PC-9 (cell line): ENCODE measurements around the gene ZNF654. TPM values are rescaled to one million over a fixed set of nuclear protein-coding genes. Genes with fewer than 3 reads are reported as not detected.

Experiments
- BruUV-seq: library from RNA; stranded (reverse); fragments of 400-500 nt; replicated peaks from 2 replicates; lab custom pipeline; 2021; lab: Mats Ljungman, UMichigan
- CTCF ChIA-PET: fragments of 300-600 bp; sonication (Branson Sonifier 250); formaldehyde crosslinking; loops from one replicate; lab custom pipeline; 2022; ENCODE audit warnings: antibody characterized with exemption; lab: Charles Lee
- POLR2A ChIA-PET: fragments of 300-600 bp; sonication (Branson Sonifier 250); formaldehyde crosslinking; loops from one replicate; lab custom pipeline; 2022; ENCODE audit warnings: antibody characterized with exemption; ENCODE audit not compliant: unreplicated experiment; lab: Charles Lee
- DNase-seq, 2 experiments: peaks; one replicate each; pipeline versions ENCODE4 v3.0.0 to v3.0.0-alpha.2; 2015 to 2022; ENCODE audit warnings: mixed read lengths in 1 of 2
- H2AFZ ChIP-seq: fragments of 200-600 bp; sonication (generic); 2 replicates; pipeline ENCODE4 v1.8.1; 2017; ENCODE audit warnings: antibody characterized with exemption
- H3F3A ChIP-seq: fragments of 200-600 bp; sonication (generic); 2 replicates; pipeline ENCODE4 v1.8.1; 2017; ENCODE audit warnings: antibody characterized with exemption, mild to moderate bottlenecking, low read depth; ENCODE audit not compliant: insufficient read depth
- H3K27ac ChIP-seq: fragments of 200-600 bp; sonication (generic); 2 replicates; pipeline ENCODE4 v1.6.1; 2016; ENCODE audit warnings: mixed run types
- H3K27me3 ChIP-seq: fragments of 200-600 bp; sonication (generic); 2 replicates; pipeline ENCODE4 v1.6.1; 2016; ENCODE audit warnings: low read depth, mixed run types; ENCODE audit not compliant: insufficient read depth
- H3K36me3 ChIP-seq: fragments of 200-600 bp; sonication (generic); 2 replicates; pipeline ENCODE4 v1.6.1; 2016; ENCODE audit warnings: low read depth, mixed run types
- H3K4me1 ChIP-seq: fragments of 200-600 bp; sonication (generic); replicated peaks from 2 replicates; pipeline ENCODE4 v1.6.1; 2016; ENCODE audit warnings: mixed run types; ENCODE audit not compliant: insufficient read depth
- H3K4me2 ChIP-seq: fragments of 200-600 bp; sonication (generic); 2 replicates; pipeline ENCODE4 v1.6.1; 2017; ENCODE audit warnings: mixed run types
- H3K4me3 ChIP-seq: fragments of 200-600 bp; sonication (generic); 2 replicates; pipeline ENCODE4 v1.6.1; 2016; ENCODE audit warnings: mixed run types
- H3K79me2 ChIP-seq: fragments of 200-600 bp; sonication (generic); 2 replicates; pipeline ENCODE4 v1.6.1; 2017; ENCODE audit warnings: low read depth, mixed run types
- H3K9me2 ChIP-seq: fragments of 200-600 bp; sonication (generic); 2 replicates; pipeline ENCODE4 v1.8.1; 2017; ENCODE audit warnings: mild to moderate bottlenecking; ENCODE audit not compliant: insufficient read depth
- H3K9me3 ChIP-seq: fragments of 200-600 bp; sonication (generic); 2 replicates; pipeline ENCODE4 v1.8.1; 2016; ENCODE audit warnings: low read depth; ENCODE audit not compliant: insufficient read depth
- H4K20me1 ChIP-seq: fragments of 200-600 bp; sonication (generic); 2 replicates; pipeline ENCODE4 v1.8.1; 2017; ENCODE audit not compliant: insufficient read depth
- CTCF ChIP-seq: fragments of 200-600 bp; sonication (generic); conservative IDR thresholded peaks from 2 replicates; pipeline ENCODE4 v1.6.1; 2017; ENCODE audit warnings: mixed run types, antibody characterized with exemption, mild to moderate bottlenecking, moderate library complexity
- EZH2 ChIP-seq: fragments of 200-600 bp; sonication (generic); IDR thresholded peaks from 2 replicates; pipeline ENCODE4 v1.8.0; 2017; ENCODE audit warnings: antibody characterized with exemption, low read depth
- intact Hi-C: fragments of 100-400 bp; cut with micrococcal nuclease; formaldehyde crosslinking; loops from one replicate; pipeline ENCODE4 v1.10.0; 2022; ENCODE audit not compliant: unreplicated experiment
- total RNA-seq: library from RNA; stranded (reverse); gene quantifications from 2 replicates; pipeline ENCODE4 v1.2.3, GENCODE V29; 2021

Gene ZNF654
- total RNA-seq, 1 experiment from 2014 or later = 9.6 TPM

GRCh38 chr3:88152841-88153240 lies 93.8 kb downstream of the ZNF654 start:
- intact Hi-C loops = no loop called here
- POLR2A ChIA-PET = no interaction called here
- Histone ChIP-seq H3K9me2 (no peaks in the 10 kb centered on the region), H3K27ac (no peak overlapping the region), H3K4me3 (no peak overlapping the region), H2AFZ (no peak overlapping the region), H3K4me2 (no peak overlapping the region), H3K79me2 (peaks cover 75% of the 10 kb centered on the region), H4K20me1 (peaks cover 8% of the 10 kb centered on the region; the same call in 1 of the 2 replicates), H3K4me1 (peaks cover 16% of the 10 kb centered on the region), H3K9me3 (no peaks in the 10 kb centered on the region), H3K36me3 (peaks cover 14% of the 10 kb centered on the region; the same call in 1 of the 2 replicates), H3K27me3 (no peaks in the 10 kb centered on the region), H3F3A (peaks cover 5% of the 10 kb centered on the region; the same call in 1 of the 2 replicates)
- no peak for DNase-seq
- no TSS peak for BruUV-seq
- CTCF ChIA-PET = no interaction called here
- TF ChIP-seq CTCF (no peak), EZH2 (no peak)

GRCh38 chr3:88166419-88166971 lies 107.4 kb downstream of the ZNF654 start:
- Histone ChIP-seq H3K9me3 (no peaks in the 10 kb centered on the region), H3K9me2 (no peaks in the 10 kb centered on the region), H3K4me3 (no peak overlapping the region), H3K79me2 (no peaks in the 10 kb centered on the region; the same call in 1 of the 2 replicates), H3K4me2 (no peak overlapping the region), H3K4me1 (no peaks in the 10 kb centered on the region), H3K36me3 (peaks cover 7% of the 10 kb centered on the region; the same call in 1 of the 2 replicates), H2AFZ (no peak overlapping the region), H3K27ac (no peak overlapping the region), H4K20me1 (0 out of 2 replicates have a peak, but pooled peaks cover 4% of the 10 kb centered on the region), H3K27me3 (no peaks in the 10 kb centered on the region), H3F3A (no peaks in the 10 kb centered on the region)
- TF ChIP-seq EZH2 = no peak
- no peak for TF ChIP-seq CTCF
- ChIA-PET POLR2A (no interaction called here), CTCF (no interaction called here)
- DNase-seq = no peak
- intact Hi-C loops = no loop called here
- no TSS peak for BruUV-seq

- ChIA-PET CTCF (no interaction called here), POLR2A (no interaction called here)
- H2AFZ ChIP-seq = no peak overlapping the region
- no peak for TF ChIP-seq CTCF
- TF ChIP-seq EZH2 = no peak
- H3K79me2 ChIP-seq = no peaks in the 10 kb centered on the region; the same call in 1 of the 2 replicates
- no peak for DNase-seq
- H3F3A ChIP-seq = no peaks in the 10 kb centered on the region
- no peak overlapping the region for H3K4me3 ChIP-seq
- no peaks in the 10 kb centered on the region for H3K9me2 ChIP-seq
- intact Hi-C loops = no loop called here
- H3K4me1 ChIP-seq = no peaks in the 10 kb centered on the region
- H3K27me3 ChIP-seq = no peaks in the 10 kb centered on the region
- BruUV-seq = no TSS peak
- H4K20me1 ChIP-seq = 0 out of 2 replicates have a peak, but pooled peaks cover 2% of the 10 kb centered on the region
- H3K4me2 ChIP-seq = no peak overlapping the region
- no peaks in the 10 kb centered on the region for H3K9me3 ChIP-seq
- no peak overlapping the region for H3K27ac ChIP-seq
- peaks cover 5% of the 10 kb centered on the region; the same call in 1 of the 2 replicates for H3K36me3 ChIP-seq
Observed at GRCh38 chr3:88167173-88167572, 108.1 kb downstream of the ZNF654 start.
